HUES6 (cell line): ENCODE data around the gene SLC38A11.

Source experiments
- H3K27ac ChIP-seq: 2 replicates; pipeline ENCODE4 v1.7.0; 2013; ENCODE audit warnings: low read depth, mild to moderate bottlenecking, low read length, inconsistent platforms
- H3K27me3 ChIP-seq: 2 replicates; pipeline ENCODE4 v1.6.1; 2013; ENCODE audit warnings: low read length; ENCODE audit not compliant: control insufficient read depth, insufficient read depth
- H3K36me3 ChIP-seq: 2 replicates; pipeline ENCODE4 v1.6.1; 2013; ENCODE audit warnings: low read length; ENCODE audit not compliant: control insufficient read depth, insufficient read depth
- H3K4me1 ChIP-seq: 2 replicates; pipeline ENCODE4 v1.6.1; 2013; ENCODE audit warnings: low read length; ENCODE audit not compliant: control insufficient read depth, insufficient read depth
- H3K4me3 ChIP-seq: 2 replicates; pipeline ENCODE4 v1.5.1; 2013; ENCODE audit warnings: low read depth, low read length
- H3K9ac ChIP-seq: one replicate; pipeline ENCODE4 v1.6.1; 2013; ENCODE audit warnings: mild to moderate bottlenecking, low read length
- H3K9me3 ChIP-seq: 2 replicates; pipeline ENCODE4 v1.6.1; 2013; ENCODE audit warnings: low read depth, low read length; ENCODE audit not compliant: control insufficient read depth, insufficient read depth

The SLC38A11 gene

GRCh38 chr2:164935118-164936101 lies 19.9 kb downstream of the SLC38A11 start:
- no peak overlapping the region for H3K4me3 ChIP-seq
- no peak overlapping the region for H3K27ac ChIP-seq
- H3K4me1 ChIP-seq, result no peaks in the 10 kb centered on the region
- H3K9me3 ChIP-seq, result no peaks in the 10 kb centered on the region
- H3K36me3 ChIP-seq, result no peaks in the 10 kb centered on the region
- no peak overlapping the region for H3K9ac ChIP-seq
- no peaks in the 10 kb centered on the region for H3K27me3 ChIP-seq

GRCh38 chr2:164934401-164935117 lies 20.8 kb downstream of the SLC38A11 start:
- no peak overlapping the region for H3K27ac ChIP-seq
- H3K36me3 ChIP-seq, result no peaks in the 10 kb centered on the region
- no peak overlapping the region for H3K9ac ChIP-seq
- H3K27me3 ChIP-seq, result no peaks in the 10 kb centered on the region
- H3K4me3 ChIP-seq, result no peak overlapping the region
- H3K4me1 ChIP-seq, result no peaks in the 10 kb centered on the region
- no peaks in the 10 kb centered on the region; the same call in 1 of the 2 replicates for H3K9me3 ChIP-seq

GRCh38 chr2:164933671-164934189 lies 21.6 kb downstream of the SLC38A11 start:
- Histone ChIP-seq H3K4me3 (no peak overlapping the region), H3K27ac (no peak overlapping the region), H3K9ac (no peak overlapping the region), H3K27me3 (no peaks in the 10 kb centered on the region), H3K36me3 (no peaks in the 10 kb centered on the region), H3K4me1 (no peaks in the 10 kb centered on the region), H3K9me3 (no peaks in the 10 kb centered on the region; the same call in 1 of the 2 replicates)

- Histone ChIP-seq H3K36me3 (no peaks in the 10 kb centered on the region), H3K27ac (no peak overlapping the region), H3K27me3 (no peaks in the 10 kb centered on the region), H3K4me3 (no peak overlapping the region), H3K9me3 (no peaks in the 10 kb centered on the region; the same call in 1 of the 2 replicates), H3K4me1 (peaks cover 2% of the 10 kb centered on the region; the same call in 1 of the 2 replicates), H3K9ac (no peak overlapping the region)
Observed at GRCh38 chr2:164932377-164932776, 22.9 kb downstream of the SLC38A11 start.

- H3K27me3 ChIP-seq, result no peaks in the 10 kb centered on the region
- H3K4me1 ChIP-seq, result peaks cover 2% of the 10 kb centered on the region; the same call in 1 of the 2 replicates
- no peak overlapping the region for H3K27ac ChIP-seq
- H3K9me3 ChIP-seq, result no peaks in the 10 kb centered on the region; the same call in 1 of the 2 replicates
- no peak overlapping the region for H3K9ac ChIP-seq
- no peaks in the 10 kb centered on the region for H3K36me3 ChIP-seq
- H3K4me3 ChIP-seq, result no peak overlapping the region
Observed at GRCh38 chr2:164928101-164928673, 27.1 kb downstream of the SLC38A11 start.

- H3K9me3 ChIP-seq, result no peaks in the 10 kb centered on the region
- H3K36me3 ChIP-seq, result no peaks in the 10 kb centered on the region
- no peak overlapping the region for H3K27ac ChIP-seq
- H3K4me1 ChIP-seq, result peaks cover under 1% of the 10 kb centered on the region; the same call in 1 of the 2 replicates
- H3K9ac ChIP-seq, result no peak overlapping the region
- H3K4me3 ChIP-seq, result no peak overlapping the region
- H3K27me3 ChIP-seq, result no peaks in the 10 kb centered on the region
Observed at GRCh38 chr2:164922134-164922533, 33.2 kb downstream of the SLC38A11 start.

- no peaks in the 10 kb centered on the region for H3K36me3 ChIP-seq
- no peak overlapping the region for H3K9ac ChIP-seq
- no peaks in the 10 kb centered on the region for H3K9me3 ChIP-seq
- H3K4me3 ChIP-seq, result no peak overlapping the region
- H3K27me3 ChIP-seq, result no peaks in the 10 kb centered on the region
- H3K27ac ChIP-seq, result no peak overlapping the region
- H3K4me1 ChIP-seq, result peaks cover 3% of the 10 kb centered on the region; the same call in 1 of the 2 replicates
Observed at GRCh38 chr2:164920430-164920829, 34.9 kb downstream of the SLC38A11 start.

GRCh38 chr2:164917296-164917903 lies 37.9 kb downstream of the SLC38A11 start:
- H3K9ac ChIP-seq, result no peak overlapping the region
- H3K9me3 ChIP-seq, result no peaks in the 10 kb centered on the region
- peaks cover 27% of the 10 kb centered on the region for H3K4me1 ChIP-seq
- H3K27me3 ChIP-seq, result no peaks in the 10 kb centered on the region
- no peak overlapping the region for H3K4me3 ChIP-seq
- H3K27ac ChIP-seq, result no peak overlapping the region
- no peaks in the 10 kb centered on the region for H3K36me3 ChIP-seq

- no peak overlapping the region for H3K9ac ChIP-seq
- H3K4me3 ChIP-seq, result no peak overlapping the region
- H3K4me1 ChIP-seq, result peaks cover 30% of the 10 kb centered on the region
- H3K9me3 ChIP-seq, result no peaks in the 10 kb centered on the region
- no peaks in the 10 kb centered on the region for H3K36me3 ChIP-seq
- no peak overlapping the region for H3K27ac ChIP-seq
- no peaks in the 10 kb centered on the region for H3K27me3 ChIP-seq
Observed at GRCh38 chr2:164915566-164915965, 39.8 kb downstream of the SLC38A11 start.

- H3K27me3 ChIP-seq, result no peaks in the 10 kb centered on the region
- no peak overlapping the region for H3K4me3 ChIP-seq
- no peak overlapping the region for H3K9ac ChIP-seq
- H3K4me1 ChIP-seq, result peaks cover 36% of the 10 kb centered on the region
- H3K36me3 ChIP-seq, result no peaks in the 10 kb centered on the region
- no peaks in the 10 kb centered on the region for H3K9me3 ChIP-seq
- H3K27ac ChIP-seq, result peak overlapping the region; percentile 92
Observed at GRCh38 chr2:164913640-164914350, 41.5 kb downstream of the SLC38A11 start.
